HG03045 (cell line): Measurements from ENCODE around the gene DNAJC11.
"Not testable (repeated sequence)": the region's sequence is repeated elsewhere in the genome, so short reads cannot be mapped to it uniquely, and the experiment has no call there.

Experiments used
- ATAC-seq: cut with Tn5 transposase; IDR thresholded peaks from one replicate; pipeline ENCODE4 v1.9.1; 2021; ENCODE audit warnings: mild to moderate bottlenecking, moderate library complexity; ENCODE audit not compliant: unreplicated experiment

The DNAJC11 gene, protein sequence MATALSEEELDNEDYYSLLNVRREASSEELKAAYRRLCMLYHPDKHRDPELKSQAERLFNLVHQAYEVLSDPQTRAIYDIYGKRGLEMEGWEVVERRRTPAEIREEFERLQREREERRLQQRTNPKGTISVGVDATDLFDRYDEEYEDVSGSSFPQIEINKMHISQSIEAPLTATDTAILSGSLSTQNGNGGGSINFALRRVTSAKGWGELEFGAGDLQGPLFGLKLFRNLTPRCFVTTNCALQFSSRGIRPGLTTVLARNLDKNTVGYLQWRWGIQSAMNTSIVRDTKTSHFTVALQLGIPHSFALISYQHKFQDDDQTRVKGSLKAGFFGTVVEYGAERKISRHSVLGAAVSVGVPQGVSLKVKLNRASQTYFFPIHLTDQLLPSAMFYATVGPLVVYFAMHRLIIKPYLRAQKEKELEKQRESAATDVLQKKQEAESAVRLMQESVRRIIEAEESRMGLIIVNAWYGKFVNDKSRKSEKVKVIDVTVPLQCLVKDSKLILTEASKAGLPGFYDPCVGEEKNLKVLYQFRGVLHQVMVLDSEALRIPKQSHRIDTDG

DNA sequence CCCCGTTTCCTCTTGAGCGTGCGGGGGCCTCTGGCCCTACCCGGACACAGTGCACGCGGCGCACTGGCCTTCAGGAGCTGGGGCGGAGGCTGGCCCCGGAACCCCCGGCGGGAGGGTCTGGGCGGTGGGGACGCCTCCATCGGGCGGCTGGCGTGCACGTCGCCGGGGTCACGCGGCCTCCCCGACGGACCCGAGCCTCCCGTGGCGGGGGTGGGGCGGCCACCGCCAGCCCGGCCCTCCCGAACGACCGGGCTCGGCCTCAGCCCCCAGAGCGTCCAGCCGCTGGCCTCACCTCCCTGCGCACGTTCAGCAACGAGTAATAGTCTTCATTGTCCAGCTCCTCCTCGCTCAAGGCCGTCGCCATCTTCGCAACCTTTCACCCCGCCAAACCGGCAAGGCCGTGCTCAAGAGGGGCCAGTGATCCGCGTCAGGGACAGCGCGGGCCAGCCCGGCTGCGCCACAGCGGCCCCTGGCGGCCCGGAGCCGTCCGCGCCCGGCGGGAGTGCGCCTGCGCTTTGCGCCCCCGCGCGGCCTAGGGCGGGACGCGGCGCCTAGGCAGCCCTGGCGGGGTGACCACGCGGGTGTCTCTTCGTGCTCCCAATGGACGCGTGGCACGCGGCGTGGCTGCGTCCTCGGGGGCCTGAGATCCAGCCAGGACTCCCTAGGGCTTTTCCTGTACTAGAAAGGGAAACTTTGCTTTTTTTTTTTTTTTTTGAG, at the start of gene DNAJC11:
Gene DNAJC11 (minus strand): TSS at position 380 of the 717 bp plus-strand sequence. CDS start 16 bp downstream, at position 364.
- peak; percentile 91 for ATAC-seq

DNA sequence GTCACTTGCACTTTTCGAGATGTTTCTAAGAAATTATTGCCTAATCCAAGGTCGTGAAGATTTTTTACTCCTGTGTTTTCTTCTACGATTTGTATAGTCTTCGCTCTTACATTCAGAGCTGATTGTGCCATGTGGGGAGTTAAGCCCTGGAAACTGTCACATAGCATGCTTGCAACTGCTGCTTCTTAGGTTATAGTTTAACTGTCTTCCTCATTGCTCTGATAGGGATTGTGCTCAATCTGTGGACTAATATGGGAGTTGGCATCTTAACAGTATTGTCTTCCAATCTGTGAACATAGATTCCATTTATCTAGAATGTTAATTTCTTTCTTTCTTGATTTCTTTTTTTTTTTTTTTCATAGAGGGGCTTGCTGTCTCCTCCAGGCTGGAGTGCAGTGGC, 48.9 kb upstream of the DNAJC11 start:
- no peak for ATAC-seq

DNA sequence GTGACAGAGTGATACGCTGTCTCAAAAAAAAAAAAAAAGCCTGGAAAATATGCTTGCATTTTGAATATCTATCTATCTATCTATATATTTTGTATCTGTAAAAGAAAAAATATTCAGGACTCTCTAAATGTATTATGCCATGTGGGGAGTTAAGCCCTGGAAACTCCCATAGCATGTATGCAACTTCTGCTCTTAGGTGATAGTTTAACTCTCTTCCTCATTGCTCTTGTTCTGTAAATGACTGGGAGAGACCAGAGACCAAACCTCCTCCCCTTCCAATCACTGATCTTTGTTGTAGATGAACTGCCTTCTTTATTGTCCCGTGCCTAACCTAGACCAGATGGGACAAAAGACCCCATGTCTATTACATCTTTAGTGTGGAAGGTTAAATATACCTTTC, 46.1 kb upstream of the DNAJC11 start:
- ATAC-seq = no peak

DNA sequence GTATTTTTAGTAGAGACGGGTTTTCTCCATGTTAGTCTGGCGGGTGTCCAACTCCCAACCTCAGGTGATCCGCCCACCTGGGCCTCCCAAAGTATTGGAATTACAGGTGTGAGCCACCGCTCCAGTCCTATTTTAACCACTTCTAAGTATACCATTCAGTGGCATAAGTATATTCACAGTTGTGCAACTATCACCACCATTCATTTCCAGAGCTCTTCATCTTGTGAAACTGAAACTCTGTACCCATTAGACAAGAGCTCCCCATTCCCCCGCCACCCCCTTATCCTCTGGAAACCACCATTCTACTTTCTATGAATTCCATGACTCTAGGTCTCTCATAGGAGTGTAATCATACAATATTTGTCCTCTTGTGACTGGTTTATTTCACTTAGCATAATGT, 43.5 kb upstream of the DNAJC11 start:
- no peak for ATAC-seq

DNA sequence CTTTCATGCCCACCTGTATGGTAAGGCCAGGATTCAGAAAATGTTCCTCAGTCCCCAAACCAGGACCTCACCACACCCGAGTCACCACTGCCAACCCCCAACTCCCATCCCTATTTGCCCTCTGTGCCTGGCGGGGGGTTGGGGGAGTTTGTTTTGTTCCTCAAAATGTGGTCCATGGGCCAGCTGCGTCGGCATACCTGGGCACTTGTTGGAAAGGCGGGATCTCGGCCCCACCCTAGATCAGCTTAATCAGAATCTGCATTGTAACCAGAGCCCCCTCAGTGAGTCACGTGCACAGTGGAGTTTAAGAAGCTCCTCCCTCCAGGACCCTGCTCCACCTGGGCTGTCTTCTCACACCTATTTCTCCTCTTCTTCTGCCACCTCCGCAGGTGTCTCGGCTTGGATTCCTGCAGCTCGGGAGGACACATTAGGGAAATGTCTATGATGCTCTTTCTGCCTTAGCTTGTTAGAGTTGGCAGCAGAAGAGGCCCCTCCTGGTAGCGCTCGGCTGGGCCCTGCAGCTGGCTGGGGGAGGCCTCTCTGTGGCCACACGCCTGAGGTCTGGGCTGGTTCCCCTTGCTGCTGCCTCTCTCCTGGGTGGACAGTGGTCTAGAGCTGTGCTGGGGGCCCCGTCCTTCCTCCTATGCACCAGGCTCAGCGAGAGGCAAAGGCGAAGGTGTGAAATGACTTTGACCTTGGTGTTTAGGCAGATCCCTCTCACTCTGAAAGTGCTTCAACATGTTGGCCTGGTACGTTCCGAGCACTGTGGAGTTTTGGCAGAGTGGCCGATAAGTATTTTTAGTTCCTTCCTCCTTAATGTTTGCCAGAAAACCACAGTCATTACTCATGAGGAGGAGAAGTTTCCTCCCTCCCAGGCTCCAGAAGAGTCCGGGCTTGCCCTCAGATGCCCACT, 41.8 kb upstream of the DNAJC11 start:
- no peak for ATAC-seq

DNA sequence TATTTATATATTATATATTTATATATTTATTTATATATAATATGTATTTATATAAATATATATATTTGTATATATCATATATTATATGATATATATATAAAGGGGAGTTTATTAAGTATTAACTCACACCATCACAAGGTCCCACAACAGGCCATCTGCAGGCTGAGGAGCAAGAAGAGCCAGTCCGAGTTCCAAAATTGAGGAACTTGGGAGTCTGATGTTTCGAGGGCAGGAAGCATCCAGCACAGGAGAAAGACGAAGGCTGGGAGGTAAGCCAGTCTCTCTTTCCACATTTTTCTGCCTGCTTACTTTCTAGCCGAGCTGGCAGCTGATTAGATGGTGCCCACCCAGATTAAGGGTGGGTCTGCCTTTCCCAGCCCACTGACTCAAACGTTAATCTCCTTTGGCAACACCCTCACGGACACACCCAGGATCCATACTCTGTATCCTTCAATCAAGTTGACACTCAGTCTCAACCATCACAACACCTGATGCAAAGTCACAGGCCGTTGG, 41.1 kb upstream of the DNAJC11 start:
- not testable (repeated sequence) for ATAC-seq

DNA sequence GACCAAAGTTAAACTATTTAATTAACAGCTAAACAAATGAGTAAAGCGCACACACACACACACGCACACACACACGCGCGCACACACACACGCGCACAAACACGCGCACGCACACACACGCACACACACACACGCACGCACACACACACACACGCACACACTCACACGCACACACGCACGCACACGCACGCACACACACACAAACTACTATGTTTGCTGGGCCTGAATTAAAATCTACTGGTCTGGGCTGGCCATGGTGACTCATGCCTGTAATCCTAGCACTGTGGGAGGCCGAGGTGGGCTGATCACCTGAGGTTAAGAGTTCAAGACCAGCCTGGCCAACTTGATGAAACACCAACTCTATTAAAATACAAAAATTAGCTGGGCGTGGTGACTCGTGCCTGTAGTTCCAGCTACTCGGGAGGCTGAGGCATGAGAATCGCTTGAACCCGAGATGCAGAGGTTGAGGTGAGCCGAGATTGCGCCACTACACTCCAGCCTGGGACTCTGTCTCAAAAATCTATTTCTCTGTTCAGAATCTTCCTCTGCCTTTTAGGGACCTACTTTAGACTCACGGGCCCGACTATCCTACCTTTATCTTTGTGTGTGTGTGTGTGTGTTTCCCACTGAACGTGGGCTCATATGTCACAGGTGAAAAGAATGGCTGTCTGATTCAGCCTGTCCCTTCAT, 37.5 kb upstream of the DNAJC11 start:
- no peak for ATAC-seq

DNA sequence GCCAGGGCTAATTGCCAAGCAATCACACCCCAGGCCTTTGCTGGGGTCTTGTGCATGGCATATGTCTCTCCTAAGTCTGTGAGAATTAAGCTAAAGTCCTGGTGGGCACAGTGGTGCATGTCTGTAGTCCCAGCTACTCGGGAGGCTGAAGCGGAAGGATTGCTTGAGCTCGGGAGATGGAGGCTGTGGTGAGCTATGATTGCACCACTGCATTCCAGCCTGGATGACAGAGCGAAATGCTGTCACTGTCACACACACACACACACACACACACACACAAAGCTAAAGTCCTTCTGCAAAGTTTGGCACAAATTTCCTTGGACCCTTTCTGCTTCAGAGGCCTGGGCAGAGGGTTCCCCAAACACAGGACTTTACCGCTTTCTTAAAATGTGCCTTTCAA, 31.3 kb upstream of the DNAJC11 start:
- ATAC-seq = no peak

DNA sequence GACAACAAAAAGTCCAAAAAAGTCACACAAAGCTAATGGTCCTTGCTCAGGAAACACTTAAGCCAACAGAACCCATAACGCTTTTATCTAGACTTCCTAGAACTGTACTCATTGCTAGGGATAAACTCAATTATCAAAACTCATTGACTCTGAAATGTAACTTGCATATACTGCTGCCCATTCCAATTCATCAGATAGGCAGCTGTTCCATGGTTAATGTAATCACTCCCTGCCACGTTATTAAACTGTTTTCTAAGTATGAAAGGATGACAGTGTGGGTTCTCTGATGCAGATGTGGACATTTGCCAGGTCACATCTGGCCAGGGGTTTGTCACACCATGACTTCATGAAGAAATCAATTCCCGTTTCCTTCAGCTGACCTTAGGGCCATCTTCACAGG, 30.3 kb upstream of the DNAJC11 start:
- ATAC-seq = no peak

DNA sequence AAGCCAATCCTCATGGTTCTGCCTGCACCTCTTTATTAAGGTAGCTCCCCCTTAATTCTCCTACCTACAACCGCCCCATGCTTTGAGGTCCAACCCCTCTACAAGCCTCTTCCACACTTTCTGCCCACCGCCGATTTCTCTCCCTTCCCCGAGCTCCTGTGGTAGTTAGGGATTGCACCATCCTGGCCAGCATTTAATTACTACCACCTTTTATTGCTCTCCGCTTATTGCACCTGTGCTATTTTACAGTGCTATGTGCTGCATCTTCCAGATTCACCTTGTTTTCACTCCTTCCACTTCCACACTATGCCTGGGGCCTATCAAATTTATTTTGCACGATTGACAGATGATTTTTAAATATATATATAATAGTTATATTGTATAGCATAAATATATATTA, 29.3 kb upstream of the DNAJC11 start:
- no peak for ATAC-seq

DNA sequence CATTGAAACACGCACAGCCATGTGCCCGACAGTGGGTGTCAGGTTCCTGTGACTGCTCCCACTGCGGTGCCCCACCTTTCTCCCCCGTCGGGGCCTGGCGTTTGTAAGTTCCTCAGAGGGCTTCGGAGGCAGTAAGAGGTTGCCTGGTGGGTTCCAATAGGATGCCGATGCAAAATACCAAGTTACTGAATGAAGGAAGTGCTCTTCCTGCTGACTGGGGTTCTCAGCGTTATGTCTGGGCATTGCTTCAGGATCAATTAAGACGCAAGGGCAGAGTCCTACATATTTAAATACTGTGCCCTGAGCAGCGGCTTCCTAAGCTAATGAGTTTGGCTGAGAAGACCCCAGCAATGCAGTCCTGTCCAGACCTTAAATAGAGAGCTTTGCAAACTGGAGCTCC, 28.9 kb upstream of the DNAJC11 start:
- ATAC-seq = no peak

DNA sequence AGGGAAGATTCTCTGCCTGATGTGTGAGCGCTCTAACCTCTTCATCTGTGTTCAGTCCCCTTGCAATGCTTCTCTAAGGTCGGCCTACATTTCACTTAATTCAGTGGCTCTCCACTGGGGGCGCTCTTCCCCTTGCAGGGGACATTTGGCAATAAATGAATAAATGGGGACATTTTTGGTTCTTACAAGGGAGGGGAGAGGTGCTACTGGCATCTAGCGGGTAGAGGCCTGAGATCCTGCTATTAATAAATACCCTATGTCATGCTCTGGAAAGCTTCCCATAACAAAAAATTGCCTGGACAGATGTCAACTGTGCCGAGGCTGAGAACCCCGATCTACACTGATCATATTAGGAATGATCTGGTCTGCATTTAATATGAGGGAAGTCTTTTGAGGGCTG, 25.9 kb upstream of the DNAJC11 start:
- ATAC-seq = no peak

DNA sequence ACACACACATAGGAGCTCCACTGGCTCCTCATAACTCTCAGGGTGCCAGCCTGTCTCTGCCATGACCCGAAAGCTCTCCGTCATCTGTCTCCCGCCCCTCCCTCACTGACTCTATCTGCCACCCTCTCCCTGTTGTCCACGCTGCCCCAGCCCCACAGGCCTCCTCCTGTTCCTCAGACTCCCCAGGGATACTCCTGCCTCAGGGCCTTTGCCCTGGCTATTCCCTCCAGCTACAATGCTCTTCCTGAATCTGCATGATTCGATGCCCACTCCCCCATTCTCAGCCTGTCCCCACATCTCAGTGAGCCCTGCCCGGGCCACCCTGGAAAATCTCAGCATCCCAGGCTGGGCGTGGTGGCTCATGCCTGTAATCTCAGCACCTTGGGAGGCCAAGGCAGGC, 24.6 kb upstream of the DNAJC11 start:
- ATAC-seq = no peak

DNA sequence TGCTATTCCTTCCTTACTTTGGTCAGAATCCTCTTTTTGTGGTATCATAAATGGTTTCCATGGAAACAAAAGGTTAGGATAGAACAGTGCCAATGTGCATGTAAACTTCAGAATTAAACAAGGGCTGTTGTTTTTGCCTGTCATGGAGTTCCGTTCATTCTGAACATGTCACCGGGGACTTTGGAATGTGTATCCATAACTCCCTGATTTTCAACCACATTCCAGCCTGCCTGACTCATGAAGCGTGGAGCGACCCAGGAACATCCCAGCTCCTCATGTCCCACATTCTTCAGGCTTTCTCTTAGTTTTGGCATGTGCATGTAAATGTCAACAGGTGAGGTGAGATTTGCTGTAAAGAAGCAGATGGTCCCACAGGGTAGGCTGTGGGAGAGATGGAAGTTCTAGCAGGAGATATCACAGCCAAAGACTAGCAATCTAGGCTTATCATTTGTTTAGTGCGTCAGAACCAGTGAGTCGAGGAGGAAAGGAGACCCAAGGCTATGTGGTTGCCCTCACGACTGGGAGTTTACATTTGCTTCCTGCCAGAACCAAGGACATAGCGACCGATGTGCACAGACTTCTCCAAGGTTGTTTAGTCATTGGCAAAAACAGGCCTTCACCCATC, 23.0 kb upstream of the DNAJC11 start:
- no peak for ATAC-seq

DNA sequence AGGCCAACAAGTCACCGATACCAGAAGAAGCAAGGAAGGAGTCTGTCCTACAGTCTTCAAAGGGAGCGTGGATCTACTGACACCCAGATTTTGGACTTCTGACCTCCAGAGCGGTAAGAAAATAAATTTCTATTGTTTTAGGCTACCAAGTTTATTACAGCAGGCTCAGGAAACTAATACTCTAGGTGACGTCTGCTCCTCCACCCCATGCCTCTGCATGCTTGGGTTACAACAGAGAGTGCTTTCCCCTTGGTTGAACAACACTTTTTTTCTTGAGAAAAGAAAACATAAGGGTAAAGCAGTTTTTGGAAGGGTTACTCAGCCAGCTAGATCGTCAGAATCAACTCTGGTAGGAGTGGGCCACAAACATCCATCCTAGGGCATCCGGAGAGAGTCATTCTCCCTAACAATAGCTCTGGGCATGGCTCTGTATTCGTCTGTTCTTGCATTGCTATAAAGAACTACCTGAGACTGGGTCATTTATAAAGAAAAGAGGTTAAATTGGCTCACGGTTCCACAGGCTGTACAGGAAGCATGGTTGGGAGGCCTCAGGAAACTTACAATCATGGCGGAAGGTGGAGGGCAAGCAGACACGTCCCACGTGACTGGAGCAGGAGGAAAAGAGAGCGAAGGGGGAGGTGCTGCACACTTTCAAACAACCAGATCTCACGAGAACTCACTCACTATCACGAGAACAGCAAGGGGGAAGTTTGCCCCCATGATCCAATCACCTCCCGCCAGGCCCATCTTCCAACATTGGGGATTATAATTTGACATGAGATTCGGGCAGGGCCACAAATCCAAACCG, 22.2 kb upstream of the DNAJC11 start:
- ATAC-seq = no peak

DNA sequence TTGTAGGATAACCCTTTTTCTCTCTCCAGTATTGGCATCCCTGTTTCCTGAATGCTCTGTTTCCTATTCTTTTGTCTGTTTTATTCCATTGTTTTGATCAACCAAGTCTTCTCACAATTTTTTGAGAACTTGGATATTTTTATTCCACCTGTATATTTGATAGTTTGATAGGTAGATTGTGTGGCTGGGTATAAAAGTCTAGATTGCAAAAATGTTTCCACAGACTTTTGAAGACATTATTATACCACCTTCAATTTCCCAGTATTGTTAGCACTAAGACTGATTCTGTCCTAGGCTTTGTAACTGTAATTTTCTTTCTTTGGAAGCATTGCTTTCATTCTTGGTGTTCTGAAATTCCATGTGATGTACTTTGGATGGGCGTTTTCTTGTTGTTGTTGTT, 9.6 kb upstream of the DNAJC11 start:
- ATAC-seq = no peak

DNA sequence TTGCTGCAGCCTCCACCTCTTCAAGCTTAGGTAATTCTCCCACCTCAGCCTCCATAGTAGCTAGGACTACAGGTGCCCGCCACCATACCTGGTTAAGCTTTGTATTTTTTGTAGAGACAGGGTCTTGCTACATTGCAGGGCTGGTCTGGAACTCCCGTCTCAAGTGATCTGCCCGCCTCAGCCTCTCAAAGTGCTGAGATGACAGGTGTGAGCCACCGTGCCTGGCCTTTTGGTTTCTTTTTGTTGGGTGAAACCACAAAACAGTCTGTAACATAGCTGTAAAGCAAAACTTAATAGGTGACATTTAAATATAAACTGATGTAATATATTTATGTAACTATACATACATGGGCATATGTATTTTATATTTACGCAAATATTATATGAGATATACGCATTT, 3.1 kb upstream of the DNAJC11 start:
- no peak for ATAC-seq

DNA sequence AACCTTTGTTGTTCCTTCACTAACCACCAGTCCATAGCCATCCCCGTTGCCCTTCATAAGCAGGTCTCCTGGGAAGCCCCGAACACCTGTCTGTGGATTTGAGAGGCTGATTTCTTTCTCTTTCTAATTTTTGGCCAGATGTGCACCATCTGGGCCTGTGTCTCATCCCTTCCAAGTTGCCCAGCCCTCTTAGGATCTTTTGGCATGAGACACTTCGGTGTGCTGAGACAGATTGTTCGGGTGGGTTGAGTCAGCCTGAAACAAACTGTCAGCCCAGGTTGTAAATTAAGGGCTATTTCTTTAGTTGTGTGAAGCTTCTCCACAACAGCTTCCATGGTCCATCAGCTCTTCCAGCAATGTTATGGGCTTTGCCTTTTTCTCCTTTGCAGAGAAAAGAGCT, 1.4 kb upstream of the DNAJC11 start:
- no peak for ATAC-seq

DNA sequence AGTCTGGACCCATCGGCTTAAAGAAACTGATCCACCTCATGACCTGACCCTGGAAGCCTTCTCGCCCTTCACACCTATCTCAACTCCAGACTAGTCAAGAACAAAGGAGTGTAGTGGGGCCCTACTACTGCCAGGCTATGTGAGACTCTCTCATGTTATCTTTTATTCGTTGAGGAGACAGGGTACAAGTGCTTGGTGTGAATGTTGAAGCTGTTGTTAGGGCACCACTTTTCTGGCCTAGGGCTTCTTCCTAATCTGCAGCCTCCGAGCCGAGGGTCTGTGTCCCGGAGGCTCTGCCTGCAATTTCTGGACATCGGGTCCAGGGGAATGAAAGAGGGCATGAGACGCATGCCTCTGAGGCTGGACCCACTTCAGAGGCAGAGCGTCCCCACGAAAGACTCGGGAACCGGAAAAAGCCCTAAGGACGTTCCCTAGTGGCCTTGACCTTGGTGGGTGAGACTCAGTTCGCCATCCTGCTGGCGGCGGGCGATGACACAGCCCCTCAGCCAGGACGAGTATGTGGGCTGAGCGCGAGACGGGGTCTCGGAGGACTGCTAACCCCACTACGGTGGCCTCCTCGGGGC, 671 bp downstream of the DNAJC11 start:
- peak; percentile 27 for ATAC-seq
